Measurements from ENCODE around the gene PI4KA.

PI4KA gene

DNA sequence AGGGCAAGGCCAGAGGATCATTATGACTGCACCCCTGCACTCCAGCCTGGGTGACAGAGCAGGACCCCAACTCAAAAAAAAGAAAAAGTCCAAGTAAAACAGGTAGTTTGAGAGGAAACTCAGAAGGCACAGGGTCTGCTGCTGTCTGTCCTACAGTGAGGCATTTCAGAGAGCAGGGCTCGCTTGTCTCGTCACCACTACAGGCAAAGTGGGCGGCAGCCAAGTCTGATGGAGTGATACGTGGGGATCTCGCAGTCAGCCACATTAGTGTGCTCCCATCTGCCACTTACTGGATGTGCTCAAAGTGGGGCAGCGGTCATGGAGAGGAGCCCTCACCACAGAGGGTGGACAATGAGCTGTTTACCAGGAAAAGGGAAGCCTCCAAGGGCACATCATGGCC lies 42.1 kb downstream of the PI4KA start:
- Mint-ChIP-seq H3K4me3 (no peak overlapping the region), H3K9me3 (no peaks in the 10 kb centered on the region), H3K27me3 (no peaks in the 10 kb centered on the region), H3K27ac (peak overlapping the region in 1 of 2 donors; percentile 19), H3K4me1 (peaks cover 16% of the 10 kb centered on the region)
- ATAC-seq = no peak
- DNase-seq = no peak

DNA sequence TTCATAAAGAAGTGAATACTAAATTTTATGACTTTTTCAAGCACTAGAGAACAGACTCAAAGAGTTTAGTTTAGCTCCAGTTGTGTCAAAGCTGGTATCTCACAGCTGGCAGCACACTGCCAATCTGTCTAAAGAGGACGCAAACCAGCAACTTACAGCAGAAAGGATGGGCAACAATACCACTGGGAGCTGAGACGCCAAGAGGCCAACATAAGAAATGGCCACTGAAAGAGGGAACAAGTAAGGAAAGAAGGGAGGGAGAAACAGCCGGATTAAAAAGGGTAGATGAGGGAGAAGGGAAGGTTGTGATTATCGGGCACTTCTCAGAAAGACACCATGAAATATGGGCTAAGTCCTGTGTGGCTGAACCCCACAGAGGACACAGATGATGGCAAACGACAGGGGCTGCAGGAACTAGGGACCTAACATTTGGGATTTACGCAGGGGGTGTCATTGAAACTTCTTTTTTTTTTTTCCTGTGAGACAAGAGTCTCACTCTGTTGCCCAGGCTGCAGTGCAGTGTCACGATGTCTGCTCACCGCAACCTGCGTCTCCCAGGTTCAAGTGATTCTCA lies 43.0 kb downstream of the PI4KA start:
- H3K4me1 Mint-ChIP-seq = peaks cover 26% of the 10 kb centered on the region
- ATAC-seq (no peak), DNase-seq (no peak)
- no peak overlapping the region for H3K27ac Mint-ChIP-seq
- no peaks in the 10 kb centered on the region for H3K27me3 Mint-ChIP-seq
- H3K4me3 Mint-ChIP-seq = no peak overlapping the region
- H3K9me3 Mint-ChIP-seq = no peaks in the 10 kb centered on the region

DNA sequence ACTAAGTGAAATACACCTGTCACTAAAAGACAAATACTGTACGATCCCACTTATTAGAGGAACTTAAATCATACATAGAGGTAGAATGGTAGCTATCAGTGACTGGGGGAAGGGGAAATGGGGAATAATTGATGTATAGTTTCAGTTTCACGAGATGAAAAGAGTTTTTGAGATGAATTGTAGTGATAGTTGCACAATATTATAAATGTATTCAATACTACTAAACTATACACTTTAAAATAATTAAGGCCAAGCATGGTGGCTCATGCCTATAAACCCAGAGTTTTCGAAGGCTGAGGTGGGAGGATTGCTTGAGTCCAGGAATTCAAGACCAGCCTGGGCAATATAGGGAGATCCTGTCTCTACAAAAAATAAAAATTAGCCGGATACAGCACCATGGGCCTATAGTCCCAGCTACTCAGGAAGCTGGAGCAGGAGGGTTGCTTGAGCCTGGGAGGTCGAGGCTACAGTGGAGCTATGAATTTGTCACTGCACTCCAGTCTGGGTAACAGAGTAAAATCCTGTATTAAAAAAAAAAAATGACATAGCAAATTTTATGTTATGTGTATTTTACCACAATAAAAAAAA lies 44.3 kb downstream of the PI4KA start:
- Mint-ChIP-seq H3K4me3 (no peak overlapping the region), H3K4me1 (peaks cover 38% of the 10 kb centered on the region), H3K27me3 (no peaks in the 10 kb centered on the region), H3K9me3 (no peaks in the 10 kb centered on the region), H3K27ac (peak overlapping the region in 1 of 2 donors; percentile 40)
- no peak for DNase-seq
- ATAC-seq = no peak

DNA sequence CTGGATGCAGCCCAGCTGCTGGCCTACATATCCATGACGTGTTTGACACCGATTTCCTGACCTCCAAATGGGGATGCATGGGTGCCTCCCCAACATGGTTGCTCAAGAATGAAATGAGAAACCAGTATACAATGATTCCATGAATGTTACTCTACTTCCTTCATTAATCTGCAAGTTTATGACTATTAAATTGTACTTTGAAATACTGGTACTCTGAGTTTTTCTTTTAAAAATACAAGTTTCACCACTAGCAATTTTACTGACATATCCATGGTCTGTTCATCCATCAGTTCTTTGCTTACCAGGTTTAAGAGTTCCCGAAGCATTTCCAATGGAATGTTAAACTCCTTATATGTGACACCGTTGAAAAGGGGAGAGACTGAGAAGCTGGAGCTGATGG lies 45.6 kb downstream of the PI4KA start:
- DNase-seq (no peak), ATAC-seq (no peak)
- Mint-ChIP-seq H3K4me1 (peaks cover 38% of the 10 kb centered on the region), H3K4me3 (no peak overlapping the region), H3K27ac (no peak overlapping the region), H3K27me3 (no peaks in the 10 kb centered on the region), H3K9me3 (no peaks in the 10 kb centered on the region)

DNA sequence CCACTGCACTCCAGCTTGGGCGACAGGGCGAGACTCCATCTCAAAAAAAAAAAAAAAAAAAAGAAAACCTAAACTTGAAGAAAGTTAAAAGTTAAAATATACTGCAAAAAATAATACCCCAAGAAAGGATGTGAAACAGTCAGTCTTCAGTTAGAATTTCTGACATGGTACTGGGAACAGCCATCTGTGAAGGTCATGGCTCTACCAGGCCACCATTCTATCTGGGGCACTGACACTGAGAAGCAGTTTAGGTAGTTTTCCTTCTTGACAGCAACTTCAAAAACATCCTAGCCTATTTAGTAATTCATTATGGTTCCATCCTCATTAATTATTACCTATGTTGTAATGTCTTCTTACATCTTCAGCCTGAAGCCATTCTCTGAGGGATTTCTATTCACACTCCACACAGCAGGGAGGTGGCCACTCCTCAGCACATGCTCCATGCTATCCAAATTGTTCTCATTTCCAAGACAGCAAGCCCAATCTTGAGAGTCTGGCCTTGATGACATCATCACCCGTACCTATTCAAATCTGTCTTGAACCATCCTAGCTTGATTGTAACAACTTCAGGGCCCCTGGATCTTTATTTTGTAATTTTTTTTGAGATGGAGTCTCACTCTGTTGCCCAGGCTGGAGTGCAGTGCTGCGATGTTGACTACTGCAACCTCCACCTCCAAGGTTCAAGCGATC lies 46.5 kb downstream of the PI4KA start:
- Mint-ChIP-seq H3K4me3 (no peak overlapping the region), H3K4me1 (peaks cover 38% of the 10 kb centered on the region), H3K27ac (no peak overlapping the region), H3K9me3 (no peaks in the 10 kb centered on the region), H3K27me3 (no peaks in the 10 kb centered on the region)
- ATAC-seq (no peak), DNase-seq (no peak)

DNA sequence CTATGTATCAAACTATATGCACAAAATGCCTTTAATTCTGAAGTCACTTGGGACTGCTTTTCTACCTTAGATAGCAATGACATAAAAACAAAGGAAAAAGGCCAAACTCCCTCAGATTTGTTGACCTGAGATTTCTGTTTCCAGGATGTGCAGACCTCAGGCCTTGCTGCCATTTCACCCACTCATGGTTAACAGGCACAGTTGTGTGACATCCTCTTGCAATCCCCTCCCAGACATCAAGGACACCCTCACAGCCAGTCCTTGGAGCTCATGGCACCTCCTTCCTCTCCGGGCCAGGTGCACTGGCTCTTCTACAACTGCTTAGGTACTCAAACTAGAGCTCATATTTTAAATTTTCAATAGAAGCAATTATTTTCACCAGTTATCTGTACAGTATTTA lies 47.4 kb downstream of the PI4KA start:
- peak overlapping the region; percentile 54 to 79 for H3K4me3 Mint-ChIP-seq
- H3K27ac Mint-ChIP-seq = peak overlapping the region; percentile 82 to 93
- ATAC-seq = peak; percentile 57
- peak in 1 of 2 donors; percentile 8 for DNase-seq
- no peaks in the 10 kb centered on the region for H3K27me3 Mint-ChIP-seq
- H3K4me1 Mint-ChIP-seq = peaks cover 38% of the 10 kb centered on the region
- H3K9me3 Mint-ChIP-seq = no peaks in the 10 kb centered on the region

DNA sequence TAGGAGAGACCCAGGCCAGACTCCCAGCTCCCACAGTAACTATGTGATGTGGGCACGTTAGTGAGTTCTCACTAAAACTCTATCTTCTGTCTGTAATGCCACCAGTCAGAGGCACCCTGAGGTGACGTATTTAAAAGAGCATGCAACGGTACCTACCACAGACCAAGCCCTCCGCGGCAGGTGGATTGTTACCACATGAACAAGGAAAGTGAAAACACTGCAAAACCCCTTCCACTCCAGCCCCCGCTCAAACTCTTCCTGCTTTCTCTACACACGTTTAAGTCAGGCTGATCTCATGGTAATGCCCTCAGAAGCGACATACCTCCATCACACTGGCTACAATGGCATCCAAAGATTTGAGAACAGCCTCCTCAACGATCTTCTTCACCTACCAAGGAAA lies 48.0 kb downstream of the PI4KA start:
- peak; percentile 97 for ATAC-seq
- Mint-ChIP-seq H3K4me1 (peaks cover 38% of the 10 kb centered on the region), H3K9me3 (no peaks in the 10 kb centered on the region), H3K4me3 (peak overlapping the region; percentile 44 to 79), H3K27me3 (no peaks in the 10 kb centered on the region), H3K27ac (peak overlapping the region; percentile 82 to 93)
- peak; percentile 46 to 67 for DNase-seq

DNA sequence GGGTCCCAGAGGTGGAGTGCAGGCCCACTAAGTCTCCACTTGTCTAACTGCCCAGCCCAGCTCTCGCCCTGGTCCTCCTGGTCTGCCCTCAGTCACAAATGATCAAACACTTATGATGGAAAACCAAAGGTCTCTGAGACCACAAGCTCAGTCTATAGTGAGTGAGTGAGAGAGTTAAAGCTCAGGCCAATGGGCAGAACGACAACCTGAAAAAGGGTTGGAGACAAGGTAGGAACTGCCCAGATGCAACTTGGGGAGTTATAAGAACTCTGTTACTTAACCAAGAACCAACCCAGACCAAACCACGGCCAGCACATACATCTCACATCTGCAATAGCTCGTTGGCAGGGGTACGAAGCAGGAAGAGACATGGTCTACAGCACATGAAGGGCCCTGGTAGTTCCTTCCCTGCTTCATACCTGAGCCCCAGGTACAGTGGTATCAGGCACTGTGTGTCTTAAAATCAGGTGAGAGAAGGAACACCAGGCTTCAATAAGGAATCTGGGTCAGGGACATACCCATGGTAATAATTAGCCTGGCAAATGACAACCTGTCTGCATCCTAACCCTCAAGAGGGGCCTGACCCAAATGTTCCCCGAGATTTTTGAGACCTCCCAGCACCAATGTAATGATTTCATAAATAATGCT lies 48.9 kb downstream of the PI4KA start:
- Mint-ChIP-seq H3K27me3 (no peaks in the 10 kb centered on the region), H3K4me1 (peaks cover 38% of the 10 kb centered on the region), H3K4me3 (no peak overlapping the region), H3K9me3 (no peaks in the 10 kb centered on the region), H3K27ac (no peak overlapping the region)
- DNase-seq (no peak), ATAC-seq (no peak)

DNA sequence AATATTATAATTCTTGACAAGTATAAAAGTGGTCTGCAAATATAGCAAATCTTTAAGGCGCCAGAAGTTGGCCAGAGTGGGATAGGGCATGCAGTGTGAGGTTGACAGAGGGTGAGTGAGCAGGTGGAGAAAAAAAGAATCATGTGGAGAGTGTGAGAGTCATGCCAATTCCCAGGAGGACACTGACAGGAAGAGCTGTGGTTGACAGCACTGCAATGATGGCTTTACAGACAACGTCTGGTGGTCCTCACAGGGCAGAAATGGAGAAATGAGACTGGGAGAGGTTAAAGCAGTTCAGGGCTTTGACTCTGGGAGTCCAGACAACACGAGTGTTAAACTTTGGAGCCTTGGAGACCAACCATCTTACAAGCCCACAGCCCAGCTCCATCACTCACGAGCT lies 49.8 kb downstream of the PI4KA start:
- no peak for ATAC-seq
- DNase-seq = no peak
- Mint-ChIP-seq H3K4me3 (no peak overlapping the region), H3K27ac (peak overlapping the region in 1 of 2 donors; percentile 30), H3K27me3 (no peaks in the 10 kb centered on the region), H3K4me1 (peaks cover 33% of the 10 kb centered on the region), H3K9me3 (no peaks in the 10 kb centered on the region)

DNA sequence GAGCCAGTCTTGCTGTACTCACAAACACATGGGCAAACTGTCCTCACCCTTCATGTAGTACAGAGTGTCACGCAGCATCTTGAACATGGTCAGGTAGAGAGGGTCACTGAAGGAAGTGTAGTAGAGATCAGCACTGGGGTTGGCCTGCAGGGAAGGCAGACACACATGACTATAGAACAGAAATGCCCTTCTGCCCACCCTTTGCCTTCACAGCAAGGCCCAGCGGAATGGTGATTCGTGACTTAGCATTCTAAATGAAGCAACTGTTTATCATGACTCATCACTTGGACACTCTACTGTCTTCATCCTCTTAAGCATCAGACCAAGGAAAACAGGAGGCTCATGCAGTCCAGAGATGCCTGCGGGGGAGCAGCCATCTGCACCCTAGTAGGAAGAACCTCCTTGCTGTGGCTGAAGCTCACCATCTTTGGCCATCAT lies 51.3 kb downstream of the PI4KA start:
- Mint-ChIP-seq H3K9me3 (no peaks in the 10 kb centered on the region), H3K27me3 (no peaks in the 10 kb centered on the region), H3K4me3 (no peak overlapping the region), H3K27ac (peak overlapping the region in 1 of 2 donors; percentile 47), H3K4me1 (peaks cover 30% of the 10 kb centered on the region)
- ATAC-seq (no peak), DNase-seq (no peak)

DNA sequence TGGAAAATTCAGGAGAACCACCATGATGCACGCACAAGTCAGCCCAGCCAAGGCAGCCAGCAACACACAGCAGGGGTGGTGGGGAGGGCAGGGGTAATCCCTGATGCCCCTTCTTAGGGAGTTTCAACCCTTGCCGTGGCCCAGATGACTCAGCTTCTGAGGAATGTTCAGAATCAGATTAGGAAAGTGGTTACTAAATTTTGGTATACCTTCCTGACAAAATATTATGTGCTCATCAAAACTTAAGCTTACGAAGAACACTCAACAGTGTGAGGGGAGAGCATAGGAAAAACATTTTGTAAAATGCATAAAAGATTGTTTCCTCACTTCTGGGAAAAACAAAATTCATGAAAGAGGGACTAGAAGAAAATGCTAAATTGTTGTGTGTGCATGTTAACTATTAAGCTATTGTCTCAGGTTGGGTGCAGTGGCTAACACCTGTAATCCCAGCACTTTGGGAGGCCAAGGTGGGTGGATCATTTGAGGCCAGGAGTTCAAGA lies 52.6 kb downstream of the PI4KA start:
- H3K9me3 Mint-ChIP-seq = no peaks in the 10 kb centered on the region
- H3K27me3 Mint-ChIP-seq = no peaks in the 10 kb centered on the region
- H3K4me3 Mint-ChIP-seq = no peak overlapping the region
- DNase-seq (no peak), ATAC-seq (no peak)
- no peak overlapping the region for H3K27ac Mint-ChIP-seq
- H3K4me1 Mint-ChIP-seq = peaks cover 17% of the 10 kb centered on the region

DNA sequence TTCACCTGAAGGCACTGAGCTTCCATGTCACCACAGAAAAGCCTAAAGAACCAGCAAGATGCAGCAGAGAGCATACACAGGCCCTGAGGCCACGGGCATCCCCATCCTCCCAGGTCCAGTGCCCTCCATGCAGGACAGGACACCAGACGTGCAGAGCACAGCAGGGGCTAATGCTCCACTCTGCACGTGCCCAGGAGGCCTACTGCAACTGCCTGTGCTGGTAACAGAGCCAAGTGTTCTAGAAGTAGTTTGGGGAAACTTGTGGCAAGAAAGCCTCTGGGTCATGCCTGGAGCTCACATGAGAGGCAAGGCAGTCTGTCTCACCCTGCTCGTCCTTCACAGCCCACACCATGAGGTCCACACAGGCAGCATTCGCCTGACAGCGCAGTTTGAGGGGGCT lies 54.0 kb downstream of the PI4KA start:
- Mint-ChIP-seq H3K4me1 (peaks cover 3% of the 10 kb centered on the region), H3K27ac (no peak overlapping the region), H3K9me3 (no peaks in the 10 kb centered on the region), H3K4me3 (no peak overlapping the region), H3K27me3 (no peaks in the 10 kb centered on the region)
- no peak for ATAC-seq
- DNase-seq = no peak

DNA sequence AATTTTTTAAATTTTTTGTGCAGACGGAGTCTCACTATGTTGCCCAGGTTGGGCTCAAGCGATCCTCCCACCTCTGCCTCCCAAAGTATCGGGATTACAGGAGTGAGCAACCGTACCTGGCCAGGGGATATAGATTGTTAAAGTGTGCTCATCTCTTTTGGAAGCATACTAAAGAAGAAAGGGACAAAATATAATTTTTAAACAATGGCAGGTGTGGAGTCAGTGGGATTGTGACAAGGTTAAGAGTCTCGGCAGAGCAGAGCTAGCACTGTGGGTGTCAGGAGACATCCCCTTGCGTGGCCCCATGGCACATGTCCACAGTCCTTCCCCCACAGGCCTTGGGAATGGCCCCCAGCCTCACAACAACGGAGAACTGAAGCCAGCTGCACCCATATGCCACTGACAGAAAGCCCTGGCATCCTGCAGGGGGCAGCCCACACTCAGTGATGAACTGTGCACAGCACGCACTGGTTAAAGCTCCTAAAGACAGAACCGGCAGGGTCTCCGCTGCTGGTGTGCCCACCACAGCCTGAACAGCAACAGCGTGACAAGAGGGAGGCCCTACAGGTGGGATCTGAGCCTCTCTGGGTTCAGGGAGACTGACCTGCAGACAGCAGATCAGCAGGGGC lies 54.8 kb downstream of the PI4KA start:
- H3K4me1 Mint-ChIP-seq = no peaks in the 10 kb centered on the region

DNA sequence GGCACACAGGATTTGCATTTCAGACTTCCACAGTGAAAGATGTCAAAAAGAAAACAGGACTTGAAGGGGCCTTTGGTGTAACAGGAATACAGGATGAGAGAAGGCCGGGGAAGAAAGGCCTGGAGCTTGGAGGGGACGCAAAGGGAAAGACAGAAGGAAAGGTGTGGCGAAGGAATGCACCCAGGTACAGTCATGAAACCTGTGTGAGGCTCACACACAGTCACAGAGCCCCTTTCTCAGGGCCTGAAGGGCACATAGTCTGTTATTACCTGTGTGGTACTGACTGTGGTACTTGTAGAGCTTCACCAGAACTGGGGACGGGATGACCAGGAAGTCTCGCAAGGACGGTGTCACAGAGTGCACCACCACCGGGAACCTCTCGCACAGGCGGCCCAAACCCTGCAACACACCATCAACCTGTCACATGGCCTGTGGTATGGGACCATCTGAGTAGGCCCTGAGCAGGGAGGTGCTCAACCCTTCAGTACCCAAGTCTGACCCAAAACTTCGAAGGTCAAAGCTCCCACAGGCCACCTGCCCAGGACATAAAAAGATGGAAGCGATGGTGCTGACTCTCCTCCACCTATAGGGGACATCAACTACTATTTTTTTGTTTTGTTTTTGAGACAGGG lies 55.6 kb downstream of the PI4KA start:
- no peaks in the 10 kb centered on the region for H3K9me3 Mint-ChIP-seq
- H3K4me3 Mint-ChIP-seq = no peak overlapping the region
- H3K27me3 Mint-ChIP-seq = no peaks in the 10 kb centered on the region
- DNase-seq = no peak
- ATAC-seq = no peak
- H3K27ac Mint-ChIP-seq = no peak overlapping the region
- H3K4me1 Mint-ChIP-seq = no peaks in the 10 kb centered on the region

More for the DNA sequence above, 54.8 kb downstream of the PI4KA start:
- DNase-seq = peak; percentile 40 to 44
- Mint-ChIP-seq H3K27me3 (no peaks in the 10 kb centered on the region), H3K9me3 (no peaks in the 10 kb centered on the region), H3K27ac (peak overlapping the region in 1 of 2 donors; percentile 14), H3K4me3 (no peak overlapping the region)
- peak; percentile 76 for ATAC-seq

DNA sequence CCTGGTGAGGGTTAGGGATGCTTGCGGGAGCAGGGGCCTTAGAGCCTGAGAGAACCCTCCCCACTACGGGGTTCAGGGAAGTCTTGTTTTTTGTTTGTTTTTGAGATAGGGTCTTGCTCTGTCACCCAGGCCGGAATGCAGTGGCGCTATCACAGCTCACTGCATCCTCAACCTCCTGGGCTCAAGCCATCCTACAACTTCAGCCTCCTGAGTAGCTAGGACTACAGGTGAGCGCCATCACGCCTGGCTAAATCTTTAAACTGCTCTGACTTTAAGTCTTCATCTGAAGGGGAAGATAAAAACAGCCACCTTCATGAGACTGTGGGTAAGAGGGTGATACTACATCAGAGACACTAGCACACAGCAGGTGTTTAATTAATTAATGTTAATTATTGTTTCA lies 56.2 kb downstream of the PI4KA start:
- Mint-ChIP-seq H3K4me1 (no peaks in the 10 kb centered on the region), H3K4me3 (no peak overlapping the region), H3K27ac (no peak overlapping the region), H3K9me3 (no peaks in the 10 kb centered on the region), H3K27me3 (no peaks in the 10 kb centered on the region)
- ATAC-seq (no peak), DNase-seq (no peak)
